Smooth muscle cell of the umbilical artery (primary cell): ENCODE data around the gene ATP8B3. TPM values are rescaled to one million over a fixed set of nuclear protein-coding genes. Genes with fewer than 3 reads are reported as not detected.

ENCODE experiments used
- total RNA-seq: library from RNA; depleted of rRNA; stranded (reverse); fragments of >200 nt; gene quantifications from 2 replicates; pipeline ENCODE4 v1.2.3, GENCODE V29; 2014

ATP8B3 gene
- total RNA-seq = 0.89 and 4.8 TPM in 2 replicates

GRCh38 chr19:1811942-1812425 lies at the start of gene ATP8B3:
TSS of gene ATP8B3 (minus strand) at chr19:1812276. CDS start at chr19:1811736, 540 bp downstream.

GRCh38 chr19:1848399-1849131 lies 36.5 kb upstream of the ATP8B3 start, which contains the start of gene REXO1:
TSS of gene REXO1 (minus strand) at chr19:1848483. CDS start at chr19:1848358, 125 bp downstream.

DNA sequence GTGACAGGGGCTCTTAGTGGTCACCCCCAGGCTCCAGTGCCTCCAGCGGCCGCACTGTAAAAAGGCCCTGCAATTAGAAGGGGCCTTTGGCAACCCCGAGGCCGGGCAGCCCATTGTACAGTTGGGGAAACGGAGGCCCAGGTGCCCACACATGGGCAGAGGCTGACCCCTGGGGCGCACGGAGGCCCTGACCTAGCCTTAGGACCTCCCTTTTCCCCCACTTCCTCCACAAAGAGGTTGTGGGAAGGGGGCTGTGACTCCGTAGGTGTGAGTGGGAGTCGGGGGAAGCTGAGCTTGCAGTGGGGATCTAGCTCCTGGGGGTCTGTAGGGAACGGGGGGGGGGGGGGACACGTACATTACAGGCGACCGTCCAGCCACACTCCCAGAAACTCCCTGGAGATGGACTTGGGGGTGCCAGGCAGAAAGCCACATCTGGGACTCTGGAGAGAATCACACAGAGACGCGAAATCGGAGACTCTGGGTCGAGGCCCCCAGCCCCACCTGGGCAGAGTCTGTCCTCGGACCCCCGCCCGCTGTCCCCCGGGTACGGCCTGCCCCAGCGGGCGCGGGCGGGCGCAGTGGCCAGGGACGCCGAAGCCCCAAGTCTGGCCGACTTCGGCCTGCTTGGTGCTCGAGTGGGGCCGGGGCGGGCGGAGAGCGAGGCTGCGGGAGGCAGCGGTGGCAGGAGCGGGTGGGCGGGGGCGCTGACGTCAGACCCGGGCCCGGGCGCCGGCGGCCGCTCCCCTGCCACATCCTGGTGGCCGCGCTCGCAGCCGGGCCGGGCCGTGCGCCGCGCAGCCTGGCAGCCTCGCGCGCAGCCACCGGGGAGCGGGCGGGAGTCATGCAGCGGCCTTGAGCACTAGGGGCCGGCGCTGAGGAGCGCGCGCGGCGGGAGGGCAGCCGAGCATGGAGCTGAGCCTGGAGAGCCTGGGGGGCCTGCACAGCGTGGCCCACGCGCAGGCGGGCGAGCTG lies 59.0 kb downstream of the ATP8B3 start, which contains the start of gene ONECUT3:
Gene ONECUT3 (plus strand): TSS at position 750 of the 972 bp plus-strand sequence. CDS start 157 bp downstream, at position 907.

Other genes with a start within 250 kb of the ATP8B3 start
- gene MEX3D, start 244.0 kb downstream of the ATP8B3 start, total RNA-seq = 33.6 and 45.5 TPM in 2 replicates
- gene MBD3, start 219.4 kb downstream of the ATP8B3 start, total RNA-seq = 70.7 and 96.9 TPM in 2 replicates
- 34.0 and 45.1 TPM in 2 replicates for gene UQCR11, start 206.8 kb downstream of the ATP8B3 start, total RNA-seq
- 72.8 and 154 TPM in 2 replicates for gene TCF3, start 159.7 kb downstream of the ATP8B3 start, total RNA-seq
- not detected in 2 replicates for gene ONECUT3, start 58.8 kb downstream of the ATP8B3 start, total RNA-seq
- gene REXO1, start 36.2 kb upstream of the ATP8B3 start, total RNA-seq = 5.3 and 17.4 TPM in 2 replicates
- 5.0 and 14.7 TPM in 2 replicates for gene KLF16, start 51.3 kb upstream of the ATP8B3 start, total RNA-seq
- 53.4 and 60.9 TPM in 2 replicates for gene ABHD17A, start 73.2 kb upstream of the ATP8B3 start, total RNA-seq
- gene ADAT3, start 93.1 kb upstream of the ATP8B3 start, total RNA-seq = 1.5 and 3.2 TPM in 2 replicates
- gene SCAMP4, start 93.1 kb upstream of the ATP8B3 start, total RNA-seq = 42.2 and 73.5 TPM in 2 replicates
- gene CSNK1G2, start 128.9 kb upstream of the ATP8B3 start, total RNA-seq = 57.9 and 83.8 TPM in 2 replicates
- gene BTBD2, start 203.4 kb upstream of the ATP8B3 start, total RNA-seq = 49.9 and 123 TPM in 2 replicates
- gene MKNK2, start 239.0 kb upstream of the ATP8B3 start, total RNA-seq = 49.0 and 102 TPM in 2 replicates